Right atrium auricular region (tissue), 2 donors: ENCODE data around the gene WWP2. TPM values are rescaled to one million over a fixed set of nuclear protein-coding genes. Genes with fewer than 3 reads are reported as not detected.

Experiments
- DNase-seq: peaks from one replicate; pipeline ENCODE4 v3.0.0-alpha.2; 2019; ENCODE audit warnings: low spot score
- H3K27ac ChIP-seq, 2 donors: fragments of 200-600 bp; sonication (generic); 1 replicate in 1 of 2; 2 replicates in 1 of 2; pipeline ENCODE4 v1.5.1; 2016 to 2019
- H3K27me3 ChIP-seq, 2 donors: fragments of 200-600 bp; sonication (generic); one replicate each; pipeline versions ENCODE4 v1.5.1 to v1.6.0; 2017 to 2019
- H3K36me3 ChIP-seq: fragments of 200-600 bp; sonication (generic); one replicate; pipeline ENCODE4 v1.5.1; 2016
- H3K4me1 ChIP-seq, 2 donors: fragments of 200-600 bp; sonication (generic); one replicate each; pipeline versions ENCODE4 v1.5.1 to v1.6.0; 2017 to 2019
- H3K4me3 ChIP-seq, 2 donors: fragments of 200-600 bp; sonication (generic); 1 replicate in 1 of 2; 2 replicates in 1 of 2; pipeline ENCODE4 v1.5.1; 2017 to 2019; ENCODE audit warnings: mild to moderate bottlenecking in 1 of 2, moderate library complexity in 1 of 2
- H3K9me3 ChIP-seq, 2 donors: fragments of 200-600 bp; sonication (generic); one replicate each; pipeline ENCODE4 v1.5.1; 2019
- total RNA-seq, 2 donors: library from RNA; depleted of rRNA; stranded (reverse); fragments of >200 nt; gene quantifications; one replicate each; pipeline ENCODE4 v1.1.0, GENCODE V29; 2016
- TF ChIP-seq, protein P1 (sequence below), 2 donors: fragments of 200-600 bp; sonication (generic); IDR thresholded peaks; one replicate each; pipeline ENCODE4 v1.5.1; 2019; ENCODE audit warnings: antibody characterized with exemption in 2 of 2

WWP2 gene
- 10 to 100 TPM; 16.1 to 21.2 TPM for total RNA-seq

GRCh38 chr16:69761983-69762813 lies at the start of gene WWP2:
TSS of gene WWP2 (plus strand) at chr16:69762332. CDS start at chr16:69787011, 24,679 bp downstream.
- H3K27ac ChIP-seq: peak within 1 kb of the TSS; percentile 84 to 85
- TF ChIP-seq, protein P1, sequence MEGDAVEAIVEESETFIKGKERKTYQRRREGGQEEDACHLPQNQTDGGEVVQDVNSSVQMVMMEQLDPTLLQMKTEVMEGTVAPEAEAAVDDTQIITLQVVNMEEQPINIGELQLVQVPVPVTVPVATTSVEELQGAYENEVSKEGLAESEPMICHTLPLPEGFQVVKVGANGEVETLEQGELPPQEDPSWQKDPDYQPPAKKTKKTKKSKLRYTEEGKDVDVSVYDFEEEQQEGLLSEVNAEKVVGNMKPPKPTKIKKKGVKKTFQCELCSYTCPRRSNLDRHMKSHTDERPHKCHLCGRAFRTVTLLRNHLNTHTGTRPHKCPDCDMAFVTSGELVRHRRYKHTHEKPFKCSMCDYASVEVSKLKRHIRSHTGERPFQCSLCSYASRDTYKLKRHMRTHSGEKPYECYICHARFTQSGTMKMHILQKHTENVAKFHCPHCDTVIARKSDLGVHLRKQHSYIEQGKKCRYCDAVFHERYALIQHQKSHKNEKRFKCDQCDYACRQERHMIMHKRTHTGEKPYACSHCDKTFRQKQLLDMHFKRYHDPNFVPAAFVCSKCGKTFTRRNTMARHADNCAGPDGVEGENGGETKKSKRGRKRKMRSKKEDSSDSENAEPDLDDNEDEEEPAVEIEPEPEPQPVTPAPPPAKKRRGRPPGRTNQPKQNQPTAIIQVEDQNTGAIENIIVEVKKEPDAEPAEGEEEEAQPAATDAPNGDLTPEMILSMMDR (IDR thresholded peaks at IDR 0.05): no peak

GRCh38 chr16:69712914-69713581 lies 49.1 kb upstream of the WWP2 start:
- Histone ChIP-seq H3K9me3 (no peaks in the 10 kb centered on the region), H3K4me3 (no peak overlapping the region), H3K36me3 (peaks cover 32% of the 10 kb centered on the region), H3K27ac (no peak overlapping the region), H3K4me1 (peaks cover 0 to 5% of the 10 kb centered on the region in 2 donors), H3K27me3 (no peaks in the 10 kb centered on the region)
- no peak for DNase-seq
- TF ChIP-seq, protein P1 (IDR thresholded peaks at IDR 0.05): no peak

More at GRCh38 chr16:69761983-69762813, at the start of gene WWP2:
- Histone ChIP-seq H3K4me1 (no peaks in the 10 kb centered on the region), H3K36me3 (no peaks in the 10 kb centered on the region), H3K27me3 (no peaks in the 10 kb centered on the region), H3K9me3 (no peaks in the 10 kb centered on the region), H3K4me3 (peak within 1 kb of the TSS; percentile 85 to 92)
- DNase-seq: no peak

- no peak overlapping the region for H3K27ac ChIP-seq
- no peaks in the 10 kb centered on the region for H3K4me1 ChIP-seq
- TF ChIP-seq, protein P1 (IDR thresholded peaks at IDR 0.05): no peak
- H3K9me3 ChIP-seq: no peaks in the 10 kb centered on the region
- H3K36me3 ChIP-seq: peaks cover 26% of the 10 kb centered on the region
- H3K4me3 ChIP-seq: no peak overlapping the region
- no peaks in the 10 kb centered on the region for H3K27me3 ChIP-seq
- no peak for DNase-seq
These were observed 45.1 kb upstream of the WWP2 start for GRCh38 chr16:69717066-69717465.

DNA sequence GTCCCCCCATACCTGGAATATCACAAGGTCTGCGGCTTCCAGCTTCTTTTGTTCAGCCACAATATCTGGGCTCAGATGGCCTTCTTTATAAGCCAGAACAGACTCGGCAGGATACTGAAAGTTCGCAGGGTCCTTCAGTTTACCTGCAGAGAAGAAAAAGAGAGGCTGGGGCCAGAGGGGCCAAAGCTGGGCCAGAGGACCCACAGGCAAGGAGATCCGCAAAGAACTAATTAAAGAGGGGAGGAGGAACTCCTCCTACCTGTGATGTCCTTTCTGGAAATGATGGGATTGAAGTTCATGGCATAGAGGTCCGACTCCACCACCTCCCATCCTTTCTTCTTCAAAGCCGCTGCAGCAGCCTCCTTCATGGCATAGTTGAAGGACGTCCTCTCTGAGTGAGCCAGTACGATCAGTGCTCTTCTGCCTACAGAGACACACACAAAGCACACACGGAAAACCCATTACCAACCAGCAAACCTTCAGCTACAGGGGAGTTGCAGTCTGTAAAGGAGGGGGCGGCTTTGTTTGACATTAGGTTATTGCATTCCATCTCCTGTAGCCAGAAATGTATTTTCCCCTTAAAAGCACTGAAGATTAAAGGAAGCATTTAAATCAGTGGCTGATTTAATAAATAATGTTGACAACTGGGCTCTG lies 43.9 kb upstream of the WWP2 start:
- TF ChIP-seq, protein P1 (IDR thresholded peaks at IDR 0.05): no peak
- H3K27me3 ChIP-seq: no peaks in the 10 kb centered on the region
- no peak overlapping the region for H3K27ac ChIP-seq
- H3K4me3 ChIP-seq: no peak overlapping the region
- H3K4me1 ChIP-seq: no peaks in the 10 kb centered on the region
- H3K9me3 ChIP-seq: no peaks in the 10 kb centered on the region
- no peak for DNase-seq
- peaks cover 15% of the 10 kb centered on the region for H3K36me3 ChIP-seq

DNA sequence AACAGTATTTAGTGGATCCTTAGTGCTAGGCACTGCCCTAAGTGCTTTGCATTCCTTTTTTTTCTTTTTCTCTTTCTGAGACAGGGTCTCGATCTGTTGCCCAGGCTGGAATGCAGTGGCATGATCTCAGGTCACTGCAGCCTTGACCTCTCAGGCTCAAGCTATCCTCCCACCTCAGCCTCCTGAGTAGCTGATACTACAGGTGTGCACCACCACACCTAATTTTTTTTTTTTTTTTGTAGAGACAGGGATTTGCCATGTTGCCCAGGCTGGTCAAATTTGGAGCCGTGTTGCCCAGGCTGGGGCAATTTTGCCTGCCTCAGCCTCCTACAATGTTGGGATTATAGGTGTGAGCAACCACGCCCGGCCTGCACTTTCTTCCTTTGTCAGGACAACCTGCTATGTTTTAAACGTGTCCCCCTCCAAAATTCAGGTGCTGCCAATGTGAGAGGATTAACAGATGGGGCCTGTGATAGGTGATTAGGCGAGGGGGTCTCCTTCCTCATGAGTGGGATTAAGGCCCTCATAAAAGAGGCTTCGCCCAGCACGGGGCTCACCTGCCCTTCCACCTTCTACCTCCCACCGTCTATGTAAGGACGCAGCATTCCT lies 41.2 kb upstream of the WWP2 start:
- peak; percentile 49 for DNase-seq
- no peak overlapping the region for H3K4me3 ChIP-seq
- TF ChIP-seq, protein P1 (IDR thresholded peaks at IDR 0.05): no peak

More for the DNA sequence above, 41.2 kb upstream of the WWP2 start:
- peaks cover 4% of the 10 kb centered on the region for H3K36me3 ChIP-seq
- no peaks in the 10 kb centered on the region for H3K27me3 ChIP-seq
- H3K4me1 ChIP-seq: peaks cover 0 to 16% of the 10 kb centered on the region in 2 donors
- no peak overlapping the region for H3K27ac ChIP-seq
- no peaks in the 10 kb centered on the region for H3K9me3 ChIP-seq
